H9 (cell line): ENCODE results near the gene TMX1. TPM values are rescaled to one million over a fixed set of nuclear protein-coding genes. Genes with fewer than 3 reads are reported as not detected.

Experiments
- DNase-seq: peaks from one replicate; pipeline ENCODE4 v3.0.0-alpha.2; 2017
- H2AFZ ChIP-seq: one replicate; pipeline ENCODE4 v1.6.1; 2013; ENCODE audit warnings: mild to moderate bottlenecking, low read length, control low read depth, moderate library complexity
- H2AK5ac ChIP-seq: 2 replicates; pipeline ENCODE4 v1.6.1; 2013; ENCODE audit warnings: low read length, control low read depth, mixed read lengths; ENCODE audit not compliant: insufficient read length
- H2BK120ac ChIP-seq: one replicate; pipeline ENCODE4 v1.6.1; 2013; ENCODE audit warnings: low read depth, mild to moderate bottlenecking, low read length, control low read depth, inconsistent platforms; ENCODE audit not compliant: poor library complexity, severe bottlenecking
- H2BK12ac ChIP-seq: 2 replicates; pipeline ENCODE4 v1.6.1; 2013; ENCODE audit warnings: low read length, control low read depth, mixed read lengths, low read depth; ENCODE audit not compliant: insufficient read length
- H2BK15ac ChIP-seq: 2 replicates; pipeline ENCODE4 v1.6.1; 2013; ENCODE audit warnings: low read depth, low read length, control low read depth
- H2BK20ac ChIP-seq: one replicate; pipeline ENCODE4 v1.6.1; 2013; ENCODE audit warnings: low read depth, mild to moderate bottlenecking, low read length, control low read depth, inconsistent platforms; ENCODE audit not compliant: poor library complexity, severe bottlenecking
- H2BK5ac ChIP-seq: 2 replicates; pipeline ENCODE4 v1.6.1; 2013; ENCODE audit warnings: low read length, control low read depth, mixed read lengths; ENCODE audit not compliant: insufficient read length
- H3K14ac ChIP-seq: 2 replicates; pipeline ENCODE4 v1.6.1; 2013; ENCODE audit warnings: low read length, control low read depth; ENCODE audit not compliant: insufficient read depth
- H3K18ac ChIP-seq: 2 replicates; pipeline ENCODE4 v1.6.1; 2013; ENCODE audit warnings: low read depth, mild to moderate bottlenecking, mixed read lengths, low read length, control low read depth; ENCODE audit not compliant: insufficient read length
- H3K23ac ChIP-seq: 2 replicates; pipeline ENCODE4 v1.6.1; 2013; ENCODE audit warnings: low read length, control low read depth, mixed read lengths, low read depth; ENCODE audit not compliant: insufficient read length
- H3K23me2 ChIP-seq: 2 replicates; pipeline ENCODE4 v1.6.1; 2013; ENCODE audit warnings: low read depth, mild to moderate bottlenecking, mixed read lengths, low read length, control low read depth; ENCODE audit not compliant: insufficient read length, poor library complexity, severe bottlenecking
- H3K27ac ChIP-seq: 2 replicates; pipeline ENCODE4 v1.5.1; 2013; ENCODE audit warnings: low read length, control low read depth, mixed read lengths, low read depth; ENCODE audit not compliant: insufficient read length
- H3K27me3 ChIP-seq: 2 replicates; pipeline ENCODE4 v1.6.1; 2013; ENCODE audit warnings: low read length, control low read depth, inconsistent platforms; ENCODE audit not compliant: insufficient read depth
- H3K4ac ChIP-seq: 2 replicates; pipeline ENCODE4 v1.6.1; 2013; ENCODE audit warnings: low read depth, mild to moderate bottlenecking, control low read depth, inconsistent platforms, low read length, moderate library complexity
- H3K4me1 ChIP-seq: 2 replicates; pipeline ENCODE4 v1.6.1; 2013; ENCODE audit warnings: low read length, control low read depth, inconsistent platforms; ENCODE audit not compliant: insufficient read depth
- H3K4me2 ChIP-seq: 2 replicates; pipeline ENCODE4 v1.6.1; 2013; ENCODE audit warnings: low read length, control low read depth, mixed read lengths; ENCODE audit not compliant: insufficient read length, insufficient read depth
- H3K56ac ChIP-seq: 2 replicates; pipeline ENCODE4 v1.6.1; 2013; ENCODE audit warnings: low read depth, mild to moderate bottlenecking, mixed read lengths, low read length, control low read depth; ENCODE audit not compliant: insufficient read length
- H3K79me1 ChIP-seq: 2 replicates; pipeline ENCODE4 v1.6.1; 2013; ENCODE audit warnings: low read depth, mild to moderate bottlenecking, moderate library complexity, low read length, control low read depth, inconsistent platforms; ENCODE audit not compliant: insufficient read depth, poor library complexity, severe bottlenecking
- H3K79me2 ChIP-seq: 2 replicates; pipeline ENCODE4 v1.6.1; 2013; ENCODE audit warnings: low read length, control low read depth, inconsistent platforms; ENCODE audit not compliant: insufficient read depth
- H3K9ac ChIP-seq: 2 replicates; pipeline ENCODE4 v1.6.1; 2013; ENCODE audit warnings: low read length, control low read depth, mixed read lengths; ENCODE audit not compliant: insufficient read length; ENCODE audit errors: extremely low read depth
- H3K9me3 ChIP-seq: one replicate; pipeline ENCODE4 v1.6.1; 2013; ENCODE audit warnings: low read depth, low read length, inconsistent platforms; ENCODE audit not compliant: control insufficient read depth
- H3T11ph ChIP-seq: one replicate; pipeline ENCODE4 v1.6.1; 2013; ENCODE audit warnings: mild to moderate bottlenecking, low read length, control low read depth, inconsistent platforms
- H4K20me1 ChIP-seq: one replicate; pipeline ENCODE4 v1.6.1; 2013; ENCODE audit not compliant: control insufficient read depth, insufficient read length, insufficient read depth
- H4K5ac ChIP-seq: 2 replicates; pipeline ENCODE4 v1.6.1; 2013; ENCODE audit warnings: low read depth, mild to moderate bottlenecking, mixed read lengths, low read length, control low read depth; ENCODE audit not compliant: insufficient read length
- H4K8ac ChIP-seq: replicated peaks from 2 replicates; pipeline ENCODE4 v1.6.1; 2013; ENCODE audit warnings: low read length, control low read depth, mixed read lengths, low read depth; ENCODE audit not compliant: insufficient read length
- H4K91ac ChIP-seq: 2 replicates; pipeline ENCODE4 v1.6.1; 2013; ENCODE audit warnings: low read depth, mild to moderate bottlenecking, moderate library complexity, mixed read lengths, low read length, control low read depth; ENCODE audit not compliant: insufficient read length
- H3K27ac Mint-ChIP-seq, 3 experiments: 2 replicates in 2 of 3; 3 replicates in 1 of 3; pipeline ENCODE4 v1.8.0; 2020 to 2021; ENCODE audit warnings: mixed read lengths in 3 of 3, mild to moderate bottlenecking in 1 of 3, moderate library complexity in 1 of 3
- H3K27me3 Mint-ChIP-seq: 2 replicates; pipeline ENCODE4 v1.8.0; 2021; ENCODE audit warnings: low read depth, mild to moderate bottlenecking, moderate library complexity, mixed read lengths
- H3K36me3 Mint-ChIP-seq, 3 experiments: 2 replicates in 2 of 3; 3 replicates in 1 of 3; pipeline ENCODE4 v1.8.0; 2020 to 2021; ENCODE audit warnings: low read depth in 3 of 3, mixed read lengths in 3 of 3; ENCODE audit not compliant: insufficient read depth in 1 of 3
- H3K4me1 Mint-ChIP-seq, 2 experiments: 2 replicates each; pipeline ENCODE4 v1.8.0; 2020; ENCODE audit warnings: mixed read lengths in 2 of 2
- H3K4me3 Mint-ChIP-seq, 2 experiments: 2 replicates in 1 of 2; 3 replicates in 1 of 2; pipeline ENCODE4 v1.8.0; 2020 to 2021; ENCODE audit warnings: mild to moderate bottlenecking in 2 of 2, mixed read lengths in 2 of 2, moderate library complexity in 1 of 2
- H3K9me3 Mint-ChIP-seq, 2 experiments: 2 replicates in 1 of 2; 3 replicates in 1 of 2; pipeline ENCODE4 v1.8.0; 2020; ENCODE audit warnings: mild to moderate bottlenecking in 2 of 2, mixed read lengths in 2 of 2, moderate library complexity in 1 of 2
- CTCF ChIP-seq: fragments of 200-600 bp; sonication (generic); conservative IDR thresholded peaks from 3 replicates; pipeline ENCODE4 v1.8.0; 2021; ENCODE audit warnings: antibody characterized with exemption, mild to moderate bottlenecking
- WGBS: extraction: QIAGEN DNeasy Blood & Tissue Kit; methylation state at CpG from one replicate; pipeline ENCODE4 v1.1.7; 2013; ENCODE audit warnings: missing lambda C conversion rate, low lambda C conversion rate, mixed read lengths; ENCODE audit not compliant: insufficient read length; ENCODE audit errors: extremely low coverage; 5-methylcytosine and 5-hydroxymethylcytosine counted together
- total RNA-seq: library from RNA; stranded (reverse); gene quantifications from 2 replicates; pipeline ENCODE4 v1.2.1, GENCODE V29; 2021

Gene TMX1
- total RNA-seq, 1 experiment from 2014 or later = 83.5 TPM

DNA sequence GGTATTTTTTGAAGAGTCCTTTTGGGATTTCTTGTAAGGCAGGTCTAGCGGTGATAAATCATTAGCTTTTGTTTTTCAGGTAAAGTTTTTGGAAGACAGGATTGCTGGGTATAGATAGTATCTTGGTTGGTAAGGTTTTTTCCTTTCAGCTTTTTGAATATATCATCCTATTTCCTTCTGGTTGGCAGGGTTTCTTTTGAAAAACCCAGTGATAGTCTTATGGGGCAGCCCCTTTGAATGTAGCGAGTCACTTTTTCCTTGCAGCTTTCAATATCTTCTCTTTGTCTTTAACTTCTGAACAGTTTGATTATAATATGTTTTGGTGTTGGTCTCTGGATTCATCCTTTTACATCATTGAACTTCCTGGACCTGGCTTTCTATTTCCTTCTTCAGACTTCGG is 20.2 kb downstream of the TMX1 start:
- Histone ChIP-seq H4K5ac (no peak overlapping the region), H3K9ac (no peak overlapping the region), H2BK15ac (no peak overlapping the region), H3K79me1 (no peaks in the 10 kb centered on the region), H4K91ac (no peak overlapping the region), H3K4me1 (no peaks in the 10 kb centered on the region), H2BK5ac (no peak overlapping the region), H3K4ac (no peak overlapping the region), H3K9me3 (no peaks in the 10 kb centered on the region), H2BK120ac (no peak overlapping the region), H2AFZ (no peak overlapping the region), H2BK20ac (no peak overlapping the region), H3K14ac (no peak overlapping the region), H3K18ac (no peak overlapping the region), H3K56ac (no peak overlapping the region), H3K23me2 (no peaks in the 10 kb centered on the region), H3K23ac (no peak overlapping the region), H4K8ac (no peak overlapping the region), H2BK12ac (no peak overlapping the region), H3K79me2 (no peaks in the 10 kb centered on the region), H4K20me1 (no peaks in the 10 kb centered on the region), H3K4me2 (no peak overlapping the region), H3T11ph (no peak overlapping the region), H3K27me3 (no peaks in the 10 kb centered on the region), H3K27ac (no peak overlapping the region), H2AK5ac (no peak overlapping the region)
- H3K36me3 Mint-ChIP-seq = peaks cover 25 to 47% (median 43%) of the 10 kb centered on the region in 3 experiments
- H3K27me3 Mint-ChIP-seq = no peaks in the 10 kb centered on the region; the same call in 1 of the 2 replicates
- no peak for DNase-seq
- TF ChIP-seq CTCF = no peak
- H3K4me1 Mint-ChIP-seq = peaks cover 8 to 23% of the 10 kb centered on the region in 2 experiments; a peak in 3 of 4 replicates
- H3K27ac Mint-ChIP-seq = peak overlapping the region in 2 of 3 experiments; percentile 21 to 69; a peak in 3 of 7 replicates
- no peaks in the 10 kb centered on the region for H3K9me3 Mint-ChIP-seq
- no CpG with 5 or more reads among the region's 3 CpGs for WGBS
- H3K4me3 Mint-ChIP-seq = no peak overlapping the region
